Gastroesophageal sphincter (tissue), 4 donors: ENCODE measurements around the gene DRD4. TPM values are rescaled to one million over a fixed set of nuclear protein-coding genes. Genes with fewer than 3 reads are reported as not detected.

Experiments
- ATAC-seq: fragments of 150-250 bp; one replicate; pipeline ENCODE4 v1.9.1; 2016; ENCODE audit warnings: mild to moderate bottlenecking, moderate library complexity
- H3K27ac ChIP-seq, 4 donors: fragments of 200-600 bp; sonication (generic) in 3 of 4; 1 replicate in 3 of 4; 2 replicates in 1 of 4; pipeline ENCODE4 v1.5.1; 2016 to 2019
- H3K27me3 ChIP-seq: fragments of 200-600 bp; sonication (generic); one replicate; pipeline ENCODE4 v1.5.1; 2019
- H3K36me3 ChIP-seq, 2 donors: fragments of 200-600 bp; sonication (generic); one replicate each; pipeline ENCODE4 v1.5.1; 2019; ENCODE audit warnings: control low read depth in 1 of 2
- H3K4me1 ChIP-seq, 3 donors: fragments of 200-600 bp; sonication (generic); 1 replicate in 2 of 3; 2 replicates in 1 of 3; pipeline ENCODE4 v1.5.1; 2016 to 2019; ENCODE audit warnings: control low read depth in 2 of 3
- H3K4me3 ChIP-seq, 2 donors: fragments of 200-600 bp; sonication (generic); one replicate each; pipeline ENCODE4 v1.5.1; 2019; ENCODE audit warnings: mild to moderate bottlenecking in 1 of 2, moderate library complexity in 1 of 2
- H3K9me3 ChIP-seq, 3 donors: fragments of 200-600 bp; sonication (generic); one replicate each; pipeline ENCODE4 v1.5.1; 2017 to 2019; ENCODE audit warnings: control low read depth in 2 of 3
- CTCF ChIP-seq, 4 experiments: fragments of 200-600 bp in 2 of 4; fragments of 450-650 bp in 2 of 4; sonication (generic) in 1 of 4; IDR thresholded peaks; one replicate each; pipeline ENCODE4 v1.5.1; 2017 to 2019; ENCODE audit warnings: antibody characterized with exemption in 4 of 4, mild to moderate bottlenecking in 2 of 4, moderate library complexity in 2 of 4
- EP300 ChIP-seq: sonication (generic); formaldehyde crosslinking; IDR thresholded peaks from one replicate; pipeline ENCODE4 v1.6.1; 2017; ENCODE audit warnings: antibody characterized with exemption, mild to moderate bottlenecking
- POLR2A ChIP-seq, 2 donors: fragments of 450-650 bp; IDR thresholded peaks; one replicate each; pipeline ENCODE4 v1.6.1; 2017; ENCODE audit warnings: antibody characterized with exemption in 2 of 2, mild to moderate bottlenecking in 2 of 2, moderate library complexity in 1 of 2
- POLR2AphosphoS5 ChIP-seq: sonication (generic); formaldehyde crosslinking; IDR thresholded peaks from one replicate; pipeline ENCODE4 v1.6.1; 2017; ENCODE audit warnings: antibody characterized with exemption
- WGBS, 2 donors: methylation state at CpG; one replicate each; pipeline ENCODE4 v1.1.5; 2018; ENCODE audit warnings: low coverage in 1 of 2; 5-methylcytosine and 5-hydroxymethylcytosine counted together
- total RNA-seq, 4 donors: library from RNA; depleted of rRNA; stranded (reverse); fragments of >200 nt; gene quantifications; one replicate each; pipeline ENCODE4 v1.1.0, GENCODE V29; 2016

Gene DRD4
- total RNA-seq, 4 donors from 2014 or later = 0.27 TPM; not detected in 3

- Histone ChIP-seq H3K4me3 (no peak overlapping the region), H3K9me3 (no peaks in the 10 kb centered on the region), H3K36me3 (peaks cover 0 to 100% of the 10 kb centered on the region in 2 donors), H3K27me3 (no peaks in the 10 kb centered on the region), H3K4me1 (no peaks in the 10 kb centered on the region), H3K27ac (no peak overlapping the region)
- TF ChIP-seq POLR2AphosphoS5 = no peak
- TF ChIP-seq EP300 = no peak
- TF ChIP-seq CTCF (IDR thresholded peaks at IDR 0.05) = no peak
- TF ChIP-seq POLR2A (IDR thresholded peaks at IDR 0.05) = no peak
- no CpG with 5 or more reads among the region's 29 CpGs for WGBS, 2 donors
- ATAC-seq = no peak
Measured at GRCh38 chr11:597166-597725, 39.8 kb upstream of the DRD4 start.

- TF ChIP-seq POLR2A (IDR thresholded peaks at IDR 0.05) (no peak), EP300 (no peak)
- ATAC-seq = no peak
- Histone ChIP-seq H3K36me3 (peaks cover 0 to 100% of the 10 kb centered on the region in 2 donors), H3K4me3 (no peak overlapping the region), H3K9me3 (no peaks in the 10 kb centered on the region), H3K27me3 (no peaks in the 10 kb centered on the region), H3K4me1 (no peaks in the 10 kb centered on the region), H3K27ac (no peak overlapping the region)
- WGBS, 2 donors = 96% methylated on average over 4 of the region's 30 CpGs
Measured at GRCh38 chr11:598005-598680, 38.9 kb upstream of the DRD4 start.

GRCh38 chr11:601573-602245 lies 35.4 kb upstream of the DRD4 start:
- no peak for ATAC-seq
- H3K36me3 ChIP-seq = peaks cover 0 to 100% of the 10 kb centered on the region in 2 donors

GRCh38 chr11:603154-603553 lies 33.9 kb upstream of the DRD4 start:
- H3K4me1 ChIP-seq = peaks cover 0 to 14% (median 0%) of the 10 kb centered on the region in 3 donors
- 84% methylated on average over 12 of the region's 13 CpGs; no CpG with 5 or more reads in 1 of the 2 donors for WGBS, 2 donors
- ATAC-seq = no peak
- H3K9me3 ChIP-seq = no peaks in the 10 kb centered on the region
- no peak for TF ChIP-seq POLR2A (IDR thresholded peaks at IDR 0.05)
- H3K27ac ChIP-seq = no peak overlapping the region
- no peaks in the 10 kb centered on the region for H3K27me3 ChIP-seq
- H3K4me3 ChIP-seq = no peak overlapping the region
- peaks cover 0 to 100% of the 10 kb centered on the region in 2 donors for H3K36me3 ChIP-seq

More at GRCh38 chr11:601573-602245, 35.4 kb upstream of the DRD4 start:
- Histone ChIP-seq H3K4me3 (no peak overlapping the region), H3K27me3 (no peaks in the 10 kb centered on the region), H3K27ac (no peak overlapping the region), H3K4me1 (peaks cover 0 to 13% (median 0%) of the 10 kb centered on the region in 3 donors), H3K9me3 (no peaks in the 10 kb centered on the region)
- TF ChIP-seq POLR2A (IDR thresholded peaks at IDR 0.05) (no peak), EP300 (no peak), CTCF (IDR thresholded peaks at IDR 0.05) (no peak), POLR2AphosphoS5 (no peak)
- WGBS, 2 donors = 89 to 92% methylated on average over 8 to 22 of the region's 23 CpGs

- TF ChIP-seq EP300 (no peak), CTCF (IDR thresholded peaks at IDR 0.05) (no peak), POLR2A (IDR thresholded peaks at IDR 0.05) (no peak), POLR2AphosphoS5 (no peak)
- H3K4me3 ChIP-seq = no peak overlapping the region
- H3K27me3 ChIP-seq = no peaks in the 10 kb centered on the region
- no peak for ATAC-seq
- peak overlapping the region in 3 of 4 donors; percentile 64 to 80 (median 76) for H3K27ac ChIP-seq
- no peaks in the 10 kb centered on the region for H3K9me3 ChIP-seq
- H3K36me3 ChIP-seq = peaks cover 0 to 100% of the 10 kb centered on the region in 2 donors
- WGBS, 2 donors = 100% methylated on average over 1 of the region's 33 CpGs; no CpG with 5 or more reads in 1 of the 2 donors
- H3K4me1 ChIP-seq = peaks cover 0 to 14% (median 0%) of the 10 kb centered on the region in 3 donors
Measured at GRCh38 chr11:605286-606129, 31.6 kb upstream of the DRD4 start.
